PC-9 (cell line): ENCODE results near the gene ANKRD39. TPM values are rescaled to one million over a fixed set of nuclear protein-coding genes. Genes with fewer than 3 reads are reported as not detected.

Experiments
- BruUV-seq: library from RNA; stranded (reverse); fragments of 400-500 nt; replicated peaks from 2 replicates; lab custom pipeline; 2021; lab: Mats Ljungman, UMichigan
- CTCF ChIA-PET: fragments of 300-600 bp; sonication (Branson Sonifier 250); formaldehyde crosslinking; loops from one replicate; lab custom pipeline; 2022; ENCODE audit warnings: antibody characterized with exemption; lab: Charles Lee
- POLR2A ChIA-PET: fragments of 300-600 bp; sonication (Branson Sonifier 250); formaldehyde crosslinking; loops from one replicate; lab custom pipeline; 2022; ENCODE audit warnings: antibody characterized with exemption; ENCODE audit not compliant: unreplicated experiment; lab: Charles Lee
- DNase-seq, 2 experiments: peaks; one replicate each; pipeline versions ENCODE4 v3.0.0 to v3.0.0-alpha.2; 2015 to 2022; ENCODE audit warnings: mixed read lengths in 1 of 2
- H2AFZ ChIP-seq: fragments of 200-600 bp; sonication (generic); 2 replicates; pipeline ENCODE4 v1.8.1; 2017; ENCODE audit warnings: antibody characterized with exemption
- H3F3A ChIP-seq: fragments of 200-600 bp; sonication (generic); 2 replicates; pipeline ENCODE4 v1.8.1; 2017; ENCODE audit warnings: antibody characterized with exemption, mild to moderate bottlenecking, low read depth; ENCODE audit not compliant: insufficient read depth
- H3K27ac ChIP-seq: fragments of 200-600 bp; sonication (generic); 2 replicates; pipeline ENCODE4 v1.6.1; 2016; ENCODE audit warnings: mixed run types
- H3K27me3 ChIP-seq: fragments of 200-600 bp; sonication (generic); 2 replicates; pipeline ENCODE4 v1.6.1; 2016; ENCODE audit warnings: low read depth, mixed run types; ENCODE audit not compliant: insufficient read depth
- H3K36me3 ChIP-seq: fragments of 200-600 bp; sonication (generic); 2 replicates; pipeline ENCODE4 v1.6.1; 2016; ENCODE audit warnings: low read depth, mixed run types
- H3K4me1 ChIP-seq: fragments of 200-600 bp; sonication (generic); replicated peaks from 2 replicates; pipeline ENCODE4 v1.6.1; 2016; ENCODE audit warnings: mixed run types; ENCODE audit not compliant: insufficient read depth
- H3K4me2 ChIP-seq: fragments of 200-600 bp; sonication (generic); 2 replicates; pipeline ENCODE4 v1.6.1; 2017; ENCODE audit warnings: mixed run types
- H3K4me3 ChIP-seq: fragments of 200-600 bp; sonication (generic); 2 replicates; pipeline ENCODE4 v1.6.1; 2016; ENCODE audit warnings: mixed run types
- H3K79me2 ChIP-seq: fragments of 200-600 bp; sonication (generic); 2 replicates; pipeline ENCODE4 v1.6.1; 2017; ENCODE audit warnings: low read depth, mixed run types
- H3K9me2 ChIP-seq: fragments of 200-600 bp; sonication (generic); 2 replicates; pipeline ENCODE4 v1.8.1; 2017; ENCODE audit warnings: mild to moderate bottlenecking; ENCODE audit not compliant: insufficient read depth
- H3K9me3 ChIP-seq: fragments of 200-600 bp; sonication (generic); 2 replicates; pipeline ENCODE4 v1.8.1; 2016; ENCODE audit warnings: low read depth; ENCODE audit not compliant: insufficient read depth
- H4K20me1 ChIP-seq: fragments of 200-600 bp; sonication (generic); 2 replicates; pipeline ENCODE4 v1.8.1; 2017; ENCODE audit not compliant: insufficient read depth
- EZH2 ChIP-seq: fragments of 200-600 bp; sonication (generic); IDR thresholded peaks from 2 replicates; pipeline ENCODE4 v1.8.0; 2017; ENCODE audit warnings: antibody characterized with exemption, low read depth
- intact Hi-C: fragments of 100-400 bp; cut with micrococcal nuclease; formaldehyde crosslinking; loops from one replicate; pipeline ENCODE4 v1.10.0; 2022; ENCODE audit not compliant: unreplicated experiment
- total RNA-seq: library from RNA; stranded (reverse); gene quantifications from 2 replicates; pipeline ENCODE4 v1.2.3, GENCODE V29; 2021
- TF ChIP-seq, protein P1 (sequence below): fragments of 200-600 bp; sonication (generic); conservative IDR thresholded peaks from 2 replicates; pipeline ENCODE4 v1.6.1; 2017; ENCODE audit warnings: mixed run types, antibody characterized with exemption, mild to moderate bottlenecking, moderate library complexity

The ANKRD39 gene
- total RNA-seq, 1 experiment from 2014 or later: 19.0 TPM

DNA sequence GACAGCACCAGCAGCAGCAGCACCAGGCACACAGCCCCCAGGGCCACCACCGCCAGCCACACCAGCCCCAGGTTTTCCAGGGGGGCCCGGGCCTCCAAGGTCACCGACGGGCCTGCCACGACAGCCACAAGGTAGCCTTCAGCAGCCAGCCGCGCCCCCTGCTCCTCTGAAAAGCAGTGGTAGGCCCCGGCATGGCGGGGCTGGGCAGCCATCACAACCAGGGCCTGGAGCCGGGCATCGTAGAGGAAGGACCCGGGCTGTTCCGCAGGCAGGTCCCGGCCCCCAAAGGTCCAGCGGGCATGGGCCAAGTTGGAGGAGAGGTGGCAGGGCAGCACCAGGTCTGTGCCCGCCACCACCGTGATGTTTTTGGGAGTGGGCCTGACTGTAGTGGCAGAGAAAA, 3.3 kb upstream of the ANKRD39 start:
- H3K4me3 ChIP-seq: no peak overlapping the region
- intact Hi-C loops: no loop called here
- peaks cover 15% of the 10 kb centered on the region; the same call in 1 of the 2 replicates for H3F3A ChIP-seq
- H3K9me2 ChIP-seq: no peaks in the 10 kb centered on the region
- H3K36me3 ChIP-seq: peaks cover 40% of the 10 kb centered on the region
- CTCF ChIA-PET: no interaction called here
- no peaks in the 10 kb centered on the region for H3K9me3 ChIP-seq
- H3K27me3 ChIP-seq: no peaks in the 10 kb centered on the region
- H3K27ac ChIP-seq: no peak overlapping the region
- peaks cover 4% of the 10 kb centered on the region for H4K20me1 ChIP-seq
- H3K4me1 ChIP-seq: peaks cover 10% of the 10 kb centered on the region
- no peak overlapping the region for H2AFZ ChIP-seq
- BruUV-seq: no TSS peak
- DNase-seq: no peak
- peaks cover 23% of the 10 kb centered on the region for H3K79me2 ChIP-seq
- POLR2A ChIA-PET: interaction anchor here (0.6 kb wide), 1 partner anchor 614 kb away, joined by 4 read pairs; no protein-coding TSS in a partner anchor
- no peak overlapping the region for H3K4me2 ChIP-seq
- TF ChIP-seq EZH2: no peak
- TF ChIP-seq, protein P1, sequence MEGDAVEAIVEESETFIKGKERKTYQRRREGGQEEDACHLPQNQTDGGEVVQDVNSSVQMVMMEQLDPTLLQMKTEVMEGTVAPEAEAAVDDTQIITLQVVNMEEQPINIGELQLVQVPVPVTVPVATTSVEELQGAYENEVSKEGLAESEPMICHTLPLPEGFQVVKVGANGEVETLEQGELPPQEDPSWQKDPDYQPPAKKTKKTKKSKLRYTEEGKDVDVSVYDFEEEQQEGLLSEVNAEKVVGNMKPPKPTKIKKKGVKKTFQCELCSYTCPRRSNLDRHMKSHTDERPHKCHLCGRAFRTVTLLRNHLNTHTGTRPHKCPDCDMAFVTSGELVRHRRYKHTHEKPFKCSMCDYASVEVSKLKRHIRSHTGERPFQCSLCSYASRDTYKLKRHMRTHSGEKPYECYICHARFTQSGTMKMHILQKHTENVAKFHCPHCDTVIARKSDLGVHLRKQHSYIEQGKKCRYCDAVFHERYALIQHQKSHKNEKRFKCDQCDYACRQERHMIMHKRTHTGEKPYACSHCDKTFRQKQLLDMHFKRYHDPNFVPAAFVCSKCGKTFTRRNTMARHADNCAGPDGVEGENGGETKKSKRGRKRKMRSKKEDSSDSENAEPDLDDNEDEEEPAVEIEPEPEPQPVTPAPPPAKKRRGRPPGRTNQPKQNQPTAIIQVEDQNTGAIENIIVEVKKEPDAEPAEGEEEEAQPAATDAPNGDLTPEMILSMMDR: no peak

DNA sequence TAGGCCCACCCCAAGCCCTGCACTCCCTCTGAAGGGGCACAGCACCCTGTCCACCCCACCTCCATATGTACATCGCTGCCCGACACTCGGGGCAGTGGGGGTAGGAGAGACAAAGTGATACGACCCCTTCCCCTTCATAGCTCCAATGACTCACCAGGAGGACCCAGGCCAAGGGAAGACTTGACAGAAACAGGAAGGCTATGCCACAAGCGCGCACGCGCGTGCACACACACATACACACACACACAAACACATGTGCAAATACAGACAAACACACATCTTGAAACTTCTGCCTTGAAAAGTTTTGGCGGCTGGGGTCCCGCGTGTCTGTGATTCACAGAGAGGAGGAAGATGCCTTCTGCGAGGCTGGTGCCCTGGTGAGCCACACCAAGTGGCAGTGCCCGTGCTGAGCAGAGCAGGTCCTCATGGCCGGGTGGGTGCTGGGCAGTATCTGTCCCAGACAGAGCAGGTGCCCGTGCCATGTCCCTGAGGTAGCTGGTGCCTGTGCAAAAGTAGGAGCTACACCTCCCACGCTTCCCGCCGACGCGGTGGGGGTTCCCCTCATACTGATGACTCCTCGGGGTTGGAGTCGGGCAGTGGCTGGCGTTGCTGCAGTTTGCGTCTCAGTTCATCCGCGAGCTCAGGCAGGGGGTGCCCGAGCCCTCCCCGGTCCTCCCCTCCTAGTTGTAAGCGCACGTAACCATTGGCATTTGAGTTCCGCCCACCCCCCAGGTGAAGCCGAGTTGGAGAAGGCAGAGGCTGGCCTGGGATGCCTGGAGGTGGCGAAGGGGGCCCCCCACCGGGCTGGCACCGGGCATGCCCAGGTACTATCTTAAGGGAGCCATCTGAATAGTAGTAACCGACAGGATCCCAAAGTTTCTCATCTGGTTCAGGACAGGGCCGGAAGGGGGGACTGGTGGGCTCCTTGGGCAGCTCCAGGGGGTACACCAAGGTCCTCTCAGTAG, 2.5 kb upstream of the ANKRD39 start:
- Histone ChIP-seq H3K4me1 (peaks cover 10% of the 10 kb centered on the region), H3K9me2 (no peaks in the 10 kb centered on the region), H2AFZ (no peak overlapping the region), H3K9me3 (no peaks in the 10 kb centered on the region), H3F3A (peaks cover 15% of the 10 kb centered on the region; the same call in 1 of the 2 replicates), H3K27ac (no peak overlapping the region), H3K27me3 (no peaks in the 10 kb centered on the region), H4K20me1 (peaks cover 4% of the 10 kb centered on the region; the same call in 1 of the 2 replicates), H3K4me2 (no peak overlapping the region), H3K79me2 (peaks cover 22% of the 10 kb centered on the region), H3K36me3 (peaks cover 33% of the 10 kb centered on the region), H3K4me3 (no peak overlapping the region)
- BruUV-seq: no TSS peak
- intact Hi-C loops: no loop called here
- POLR2A ChIA-PET: interaction anchor here (0.6 kb wide), 1 partner anchor 613 kb away, joined by 4 read pairs; no protein-coding TSS in a partner anchor
- TF ChIP-seq, protein P1: no peak
- TF ChIP-seq EZH2: no peak
- no peak for DNase-seq
- CTCF ChIA-PET: no interaction called here

DNA sequence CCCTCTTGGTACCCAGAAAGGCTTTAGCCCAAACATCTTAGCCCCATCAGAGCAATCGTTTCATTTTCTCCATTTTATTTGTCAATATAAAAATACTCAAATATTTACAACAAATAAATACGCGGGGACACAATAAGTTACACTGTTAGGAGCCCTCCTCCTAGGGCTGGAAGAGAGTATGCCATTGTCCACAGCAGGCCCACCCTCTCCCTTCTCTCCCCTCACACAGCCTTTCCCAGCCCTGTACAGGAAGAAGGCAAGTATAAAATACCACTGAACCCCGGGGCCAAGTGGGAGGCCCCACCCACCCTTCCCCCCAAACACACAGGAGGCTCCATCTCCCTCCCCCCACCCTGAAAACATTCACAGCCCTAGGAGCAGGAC, 1.9 kb upstream of the ANKRD39 start:
- Histone ChIP-seq H3K4me1 (peaks cover 10% of the 10 kb centered on the region), H3K9me2 (no peaks in the 10 kb centered on the region), H3K27ac (no peak overlapping the region), H2AFZ (no peak overlapping the region), H3K4me3 (no peak overlapping the region), H3K4me2 (no peak overlapping the region), H3F3A (peaks cover 15% of the 10 kb centered on the region; the same call in 1 of the 2 replicates), H3K79me2 (peaks cover 20% of the 10 kb centered on the region; the same call in 1 of the 2 replicates), H3K36me3 (peaks cover 27% of the 10 kb centered on the region; the same call in 1 of the 2 replicates), H3K27me3 (no peaks in the 10 kb centered on the region), H3K9me3 (no peaks in the 10 kb centered on the region), H4K20me1 (peaks cover 4% of the 10 kb centered on the region; the same call in 1 of the 2 replicates)
- POLR2A ChIA-PET: no interaction called here
- TF ChIP-seq, protein P1: no peak
- no peak for TF ChIP-seq EZH2
- no TSS peak for BruUV-seq
- DNase-seq: no peak
- intact Hi-C loops: loop anchor here (2.0 to 5.0 kb wide), 2 partner anchors 27 to 38 kb away; no protein-coding TSS in a partner anchor
- CTCF ChIA-PET: no interaction called here
